ENCODE measurements around the gene DIP2C.
A peak's percentile ranks its signal among the peaks of the same experiment; 100 is the strongest.

Gene DIP2C

DNA sequence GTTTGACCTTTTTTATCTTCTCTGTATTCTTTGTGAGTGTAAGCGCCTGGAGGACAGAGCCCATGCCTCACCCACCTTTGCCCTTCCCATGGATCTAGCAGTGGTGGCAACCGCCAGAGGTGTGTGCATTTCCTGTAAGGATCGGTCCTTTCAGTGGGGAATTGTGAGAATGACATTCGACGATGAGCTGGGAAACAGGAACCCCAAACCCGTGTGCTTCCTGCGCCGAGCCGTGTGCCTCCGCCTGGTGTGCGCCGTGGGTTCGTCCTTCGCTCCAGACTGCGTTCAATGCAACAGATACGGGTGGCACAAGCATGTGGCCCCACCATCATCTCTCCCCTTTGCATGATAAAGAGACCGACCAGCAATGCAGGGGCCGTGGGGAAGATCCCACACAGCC, 1.7 kb upstream of the DIP2C start:
- WGBS (ENCODE audit: extremely low coverage, insufficient coverage, insufficient read length): no CpG with 5 or more reads among the region's 18 CpGs
- H2BK120ac ChIP-seq (ENCODE audit: insufficient read depth, low read length, poor library complexity): no peak overlapping the region
- H2AK5ac ChIP-seq (ENCODE audit: low read length): no peak overlapping the region
- H4K12ac ChIP-seq (ENCODE audit: low read depth, low read length): no peak overlapping the region
- H4K8ac ChIP-seq (ENCODE audit: low read depth, low read length): no peak overlapping the region
- H2AFZ ChIP-seq (ENCODE audit: insufficient read depth, low read length, poor library complexity): no peak overlapping the region
- peaks cover 8% of the 10 kb centered on the region for H3K79me1 ChIP-seq (ENCODE audit: low read length)
- no peak overlapping the region for H3K4me3 ChIP-seq (ENCODE audit: low read depth, low read length)
- DNase-seq: no peak
- H3K36me3 ChIP-seq (ENCODE audit: control insufficient read depth in 1 of 2, insufficient read depth in 2 of 2, low read length in 2 of 2): no peaks in the 10 kb centered on the region
- no peak overlapping the region for H3K14ac ChIP-seq (ENCODE audit: low read length)
- H3K4ac ChIP-seq (ENCODE audit: low read depth, low read length): no peak overlapping the region
- H3K9ac ChIP-seq (ENCODE audit: low read length): no peak overlapping the region
- no peak overlapping the region for H3K18ac ChIP-seq (ENCODE audit: low read length)
- H3K4me2 ChIP-seq (ENCODE audit: low read length): no peak overlapping the region
- H3K4me1 ChIP-seq (ENCODE audit: control insufficient read depth in 1 of 2, insufficient read depth in 2 of 2, low read length in 2 of 2): peaks cover 3 to 7% of the 10 kb centered on the region in 2 experiments
- H2BK5ac ChIP-seq (ENCODE audit: low read depth, low read length, poor library complexity): no peak overlapping the region
- H3K9me3 ChIP-seq (ENCODE audit: insufficient read depth, low read depth, low read length): peaks cover 2% of the 10 kb centered on the region
- no peak overlapping the region for H3K27ac ChIP-seq (ENCODE audit: low read depth, low read length)
- H4K91ac ChIP-seq (ENCODE audit: low read depth, low read length): no peak overlapping the region
- H3K27me3 ChIP-seq (ENCODE audit: insufficient read depth, low read length): no peaks in the 10 kb centered on the region
- H3K23ac ChIP-seq (ENCODE audit: low read length): no peak overlapping the region
- peaks cover 7% of the 10 kb centered on the region for H3K79me2 ChIP-seq (ENCODE audit: control insufficient read depth, insufficient read depth, low read length, poor library complexity)
- H2BK12ac ChIP-seq (ENCODE audit: low read length): no peak overlapping the region

- Histone ChIP-seq H3K79me1 (ENCODE audit: low read length) (peaks cover 8% of the 10 kb centered on the region), H3K9ac (ENCODE audit: low read length) (peak overlapping the region; percentile 12), H2BK5ac (ENCODE audit: low read depth, low read length, poor library complexity) (no peak overlapping the region), H4K12ac (ENCODE audit: low read depth, low read length) (peak overlapping the region; percentile 35), H3K4me3 (ENCODE audit: low read depth, low read length) (peak overlapping the region; percentile 66), H3K4ac (ENCODE audit: low read depth, low read length) (no peak overlapping the region), H3K18ac (ENCODE audit: low read length) (no peak overlapping the region), H2AK5ac (ENCODE audit: low read length) (peak overlapping the region; percentile 27), H4K8ac (ENCODE audit: low read depth, low read length) (peak overlapping the region; percentile 61), H3K14ac (ENCODE audit: low read length) (peak overlapping the region; percentile 42), H3K27ac (ENCODE audit: low read depth, low read length) (no peak overlapping the region), H3K27me3 (ENCODE audit: insufficient read depth, low read length) (no peaks in the 10 kb centered on the region), H2BK120ac (ENCODE audit: insufficient read depth, low read length, poor library complexity) (no peak overlapping the region), H3K36me3 (ENCODE audit: control insufficient read depth in 1 of 2, insufficient read depth in 2 of 2, low read length in 2 of 2) (no peaks in the 10 kb centered on the region), H4K91ac (ENCODE audit: low read depth, low read length) (peak overlapping the region; percentile 20), H3K23ac (ENCODE audit: low read length) (no peak overlapping the region), H3K79me2 (ENCODE audit: control insufficient read depth, insufficient read depth, low read length, poor library complexity) (peaks cover 7% of the 10 kb centered on the region), H2BK12ac (ENCODE audit: low read length) (no peak overlapping the region), H3K4me2 (ENCODE audit: low read length) (peak overlapping the region; percentile 75), H3K4me1 (ENCODE audit: control insufficient read depth in 1 of 2, insufficient read depth in 2 of 2, low read length in 2 of 2) (peaks cover 3 to 7% of the 10 kb centered on the region in 2 experiments), H3K9me3 (ENCODE audit: insufficient read depth, low read depth, low read length) (peaks cover 3% of the 10 kb centered on the region), H2AFZ (ENCODE audit: insufficient read depth, low read length, poor library complexity) (peak overlapping the region; percentile 61)
- no peak for DNase-seq
- no CpG with 5 or more reads among the region's 32 CpGs for WGBS (ENCODE audit: extremely low coverage, insufficient coverage, insufficient read length)
Observed at GRCh38 chr10:690372-691161, 1.1 kb upstream of the DIP2C start.

DNA sequence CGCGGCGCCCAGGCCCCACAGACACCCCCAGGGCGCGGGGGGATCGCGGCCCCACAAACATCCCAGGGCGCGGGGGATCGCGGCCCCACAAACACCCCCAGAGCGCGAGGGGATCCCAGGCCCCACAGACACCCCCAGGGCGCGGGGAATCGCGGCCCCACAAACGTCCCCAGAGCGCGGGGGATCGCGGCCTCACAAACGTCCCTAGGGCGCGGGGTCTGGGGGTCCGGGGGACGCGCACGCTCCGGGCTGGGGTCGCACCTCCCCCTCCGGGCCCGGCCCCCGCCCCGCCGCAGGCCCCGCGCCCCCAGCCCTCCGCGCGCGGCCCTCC, 382 bp downstream of the DIP2C start:
- Histone ChIP-seq H4K12ac (ENCODE audit: low read depth, low read length) (peak overlapping the region; percentile 91), H3K14ac (ENCODE audit: low read length) (peak overlapping the region; percentile 94), H2BK120ac (ENCODE audit: insufficient read depth, low read length, poor library complexity) (peak overlapping the region; percentile 79), H3K18ac (ENCODE audit: low read length) (peak overlapping the region; percentile 88), H3K36me3 (ENCODE audit: control insufficient read depth in 1 of 2, insufficient read depth in 2 of 2, low read length in 2 of 2) (no peaks in the 10 kb centered on the region), H3K9me3 (ENCODE audit: insufficient read depth, low read depth, low read length) (peaks cover 3% of the 10 kb centered on the region), H2BK12ac (ENCODE audit: low read length) (no peak overlapping the region), H3K4ac (ENCODE audit: low read depth, low read length) (peak overlapping the region; percentile 73), H3K27ac (ENCODE audit: low read depth, low read length) (peak overlapping the region; percentile 72), H3K4me1 (ENCODE audit: control insufficient read depth in 1 of 2, insufficient read depth in 2 of 2, low read length in 2 of 2) (peaks cover 3 to 7% of the 10 kb centered on the region in 2 experiments), H3K79me1 (ENCODE audit: low read length) (peaks cover 8% of the 10 kb centered on the region), H3K23ac (ENCODE audit: low read length) (no peak overlapping the region), H4K8ac (ENCODE audit: low read depth, low read length) (peak overlapping the region; percentile 85), H4K91ac (ENCODE audit: low read depth, low read length) (peak overlapping the region; percentile 97), H2AK5ac (ENCODE audit: low read length) (peak overlapping the region; percentile 40), H2BK5ac (ENCODE audit: low read depth, low read length, poor library complexity) (peak overlapping the region; percentile 80), H2AFZ (ENCODE audit: insufficient read depth, low read length, poor library complexity) (peak overlapping the region; percentile 89), H3K79me2 (ENCODE audit: control insufficient read depth, insufficient read depth, low read length, poor library complexity) (peaks cover 7% of the 10 kb centered on the region), H3K4me2 (ENCODE audit: low read length) (peak overlapping the region; percentile 93), H3K9ac (ENCODE audit: low read length) (peak overlapping the region; percentile 79), H3K27me3 (ENCODE audit: insufficient read depth, low read length) (no peaks in the 10 kb centered on the region), H3K4me3 (ENCODE audit: low read depth, low read length) (peak overlapping the region; percentile 97)
- no CpG with 5 or more reads among the region's 42 CpGs for WGBS (ENCODE audit: extremely low coverage, insufficient coverage, insufficient read length)
- DNase-seq: no peak

DNA sequence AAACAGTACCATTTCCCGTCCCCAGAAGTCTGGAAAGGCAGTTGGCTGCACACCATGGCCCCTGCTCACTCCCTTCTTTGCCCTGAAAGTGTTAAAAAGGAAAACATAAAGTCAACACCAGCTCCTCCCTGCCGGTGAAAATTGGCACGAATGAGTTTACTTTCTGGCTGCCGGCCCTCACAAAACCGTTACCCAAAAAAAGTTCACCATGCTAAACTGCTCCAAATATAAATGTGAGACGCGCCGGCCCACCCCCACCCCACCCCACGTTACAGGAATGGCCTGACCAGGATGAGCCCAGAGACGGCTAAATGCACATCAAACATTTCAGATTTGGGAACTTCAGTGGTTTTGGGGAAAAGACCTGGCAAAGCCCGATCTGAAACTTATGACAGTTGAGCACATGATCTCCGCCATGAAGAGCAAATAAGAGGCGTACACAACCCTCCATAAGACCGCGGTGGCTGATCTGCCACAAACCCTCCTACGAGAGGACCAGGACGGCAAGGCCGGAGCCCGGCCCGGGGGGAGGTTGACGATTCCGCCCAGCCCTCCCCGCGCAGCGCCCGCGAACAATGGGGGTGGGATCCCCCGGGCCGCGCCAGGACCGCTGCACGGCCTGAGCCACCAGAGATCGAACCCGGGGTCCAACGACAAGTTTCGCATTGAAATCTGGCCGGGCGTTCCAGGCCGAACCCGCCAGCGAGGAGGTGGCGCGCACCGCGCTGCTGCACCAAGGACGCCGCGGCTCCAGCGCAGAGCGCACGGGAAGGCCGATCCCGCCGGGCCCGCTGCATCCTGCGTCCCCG, 952 bp downstream of the DIP2C start:
- Histone ChIP-seq H3K4me3 (ENCODE audit: low read depth, low read length) (peak overlapping the region; percentile 97), H3K27me3 (ENCODE audit: insufficient read depth, low read length) (no peaks in the 10 kb centered on the region), H3K4me1 (ENCODE audit: control insufficient read depth in 1 of 2, insufficient read depth in 2 of 2, low read length in 2 of 2) (peaks cover 6 to 12% of the 10 kb centered on the region in 2 experiments), H4K91ac (ENCODE audit: low read depth, low read length) (peak overlapping the region; percentile 78), H4K12ac (ENCODE audit: low read depth, low read length) (peak overlapping the region; percentile 71), H3K9me3 (ENCODE audit: insufficient read depth, low read depth, low read length) (peaks cover 3% of the 10 kb centered on the region), H3K27ac (ENCODE audit: low read depth, low read length) (no peak overlapping the region), H3K9ac (ENCODE audit: low read length) (peak overlapping the region; percentile 79), H4K8ac (ENCODE audit: low read depth, low read length) (peak overlapping the region; percentile 80), H3K4ac (ENCODE audit: low read depth, low read length) (peak overlapping the region; percentile 73), H2BK12ac (ENCODE audit: low read length) (no peak overlapping the region), H3K23ac (ENCODE audit: low read length) (no peak overlapping the region), H2BK120ac (ENCODE audit: insufficient read depth, low read length, poor library complexity) (peak overlapping the region; percentile 79), H3K14ac (ENCODE audit: low read length) (peak overlapping the region; percentile 94), H3K18ac (ENCODE audit: low read length) (peak overlapping the region; percentile 88), H2BK5ac (ENCODE audit: low read depth, low read length, poor library complexity) (peak overlapping the region; percentile 43), H2AK5ac (ENCODE audit: low read length) (peak overlapping the region; percentile 40), H3K79me2 (ENCODE audit: control insufficient read depth, insufficient read depth, low read length, poor library complexity) (peaks cover 7% of the 10 kb centered on the region), H3K79me1 (ENCODE audit: low read length) (peaks cover 8% of the 10 kb centered on the region), H2AFZ (ENCODE audit: insufficient read depth, low read length, poor library complexity) (peak overlapping the region; percentile 89), H3K4me2 (ENCODE audit: low read length) (peak overlapping the region; percentile 93), H3K36me3 (ENCODE audit: control insufficient read depth in 1 of 2, insufficient read depth in 2 of 2, low read length in 2 of 2) (no peaks in the 10 kb centered on the region)
- WGBS (ENCODE audit: extremely low coverage, insufficient coverage, insufficient read length): no CpG with 5 or more reads among the region's 57 CpGs
- DNase-seq: peak in 1 of 2 donors; percentile 61

All from trophoblast cell (in vitro differentiated cells and primary cell).